ENCODE results near the gene APEH.

The APEH gene

DNA sequence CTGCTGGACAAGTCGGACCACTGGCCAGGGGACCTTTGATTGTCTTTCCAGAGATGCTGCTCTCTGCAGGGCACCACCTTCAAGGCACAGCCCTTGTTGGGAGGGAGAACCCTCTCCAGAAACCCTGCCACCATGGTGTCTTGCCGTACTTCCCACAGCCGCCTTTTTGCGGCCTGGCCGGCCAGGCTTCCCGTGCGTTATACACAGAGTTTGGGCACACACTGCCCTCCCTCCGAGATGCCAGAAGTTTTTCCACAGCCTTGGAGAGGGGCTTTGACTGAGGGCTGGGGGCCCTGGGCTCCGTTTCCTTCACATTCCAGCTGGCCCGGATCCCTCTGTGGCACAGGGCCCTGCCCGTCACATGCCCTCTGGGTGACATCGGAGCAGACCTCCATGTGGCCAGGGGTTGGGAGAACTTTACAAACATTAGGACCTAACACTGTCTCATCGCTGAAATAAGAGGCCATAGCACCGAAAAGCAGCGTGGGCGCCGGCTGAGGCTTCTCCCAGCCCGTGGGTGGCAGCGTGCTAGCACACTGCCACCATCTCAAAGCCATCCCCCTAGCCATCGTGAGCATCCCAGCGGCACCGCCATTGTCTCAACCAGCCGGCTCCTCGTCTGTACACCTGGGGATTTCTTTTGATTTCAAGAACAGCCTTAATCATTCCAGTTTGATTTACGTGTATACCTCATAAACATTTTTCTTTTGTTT lies 6.3 kb upstream of the APEH start:
- Histone ChIP-seq H3K27ac (no peak overlapping the region), H3K4me3 (no peak overlapping the region)
- no peak for DNase-seq (ENCODE audit: low spot score)
- TF ChIP-seq, protein P1, sequence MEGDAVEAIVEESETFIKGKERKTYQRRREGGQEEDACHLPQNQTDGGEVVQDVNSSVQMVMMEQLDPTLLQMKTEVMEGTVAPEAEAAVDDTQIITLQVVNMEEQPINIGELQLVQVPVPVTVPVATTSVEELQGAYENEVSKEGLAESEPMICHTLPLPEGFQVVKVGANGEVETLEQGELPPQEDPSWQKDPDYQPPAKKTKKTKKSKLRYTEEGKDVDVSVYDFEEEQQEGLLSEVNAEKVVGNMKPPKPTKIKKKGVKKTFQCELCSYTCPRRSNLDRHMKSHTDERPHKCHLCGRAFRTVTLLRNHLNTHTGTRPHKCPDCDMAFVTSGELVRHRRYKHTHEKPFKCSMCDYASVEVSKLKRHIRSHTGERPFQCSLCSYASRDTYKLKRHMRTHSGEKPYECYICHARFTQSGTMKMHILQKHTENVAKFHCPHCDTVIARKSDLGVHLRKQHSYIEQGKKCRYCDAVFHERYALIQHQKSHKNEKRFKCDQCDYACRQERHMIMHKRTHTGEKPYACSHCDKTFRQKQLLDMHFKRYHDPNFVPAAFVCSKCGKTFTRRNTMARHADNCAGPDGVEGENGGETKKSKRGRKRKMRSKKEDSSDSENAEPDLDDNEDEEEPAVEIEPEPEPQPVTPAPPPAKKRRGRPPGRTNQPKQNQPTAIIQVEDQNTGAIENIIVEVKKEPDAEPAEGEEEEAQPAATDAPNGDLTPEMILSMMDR (IDR thresholded peaks at IDR 0.05): no peak

DNA sequence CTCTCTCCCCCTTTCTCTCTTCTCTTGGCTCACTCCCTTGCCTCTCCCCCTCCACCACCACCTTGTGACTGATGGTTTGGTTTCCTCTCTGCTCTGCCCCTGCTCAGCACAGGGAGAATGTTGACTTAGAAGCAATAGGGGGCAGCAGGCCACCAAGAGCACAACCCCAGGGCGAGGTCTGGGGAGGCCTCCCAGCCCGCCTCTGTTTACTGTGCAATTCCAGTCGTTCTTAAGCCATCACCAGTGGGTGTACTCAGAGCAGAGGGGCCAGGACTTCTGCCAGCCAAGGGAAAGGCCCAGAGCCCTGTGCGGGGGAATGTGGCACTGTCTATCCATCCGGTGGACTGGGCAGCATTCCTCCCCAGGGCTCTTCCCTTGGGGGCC lies 5.7 kb upstream of the APEH start:
- Histone ChIP-seq H3K27ac (no peak overlapping the region), H3K4me3 (no peak overlapping the region)
- TF ChIP-seq, protein P1 (IDR thresholded peaks at IDR 0.05): no peak
- DNase-seq (ENCODE audit: low spot score): no peak

DNA sequence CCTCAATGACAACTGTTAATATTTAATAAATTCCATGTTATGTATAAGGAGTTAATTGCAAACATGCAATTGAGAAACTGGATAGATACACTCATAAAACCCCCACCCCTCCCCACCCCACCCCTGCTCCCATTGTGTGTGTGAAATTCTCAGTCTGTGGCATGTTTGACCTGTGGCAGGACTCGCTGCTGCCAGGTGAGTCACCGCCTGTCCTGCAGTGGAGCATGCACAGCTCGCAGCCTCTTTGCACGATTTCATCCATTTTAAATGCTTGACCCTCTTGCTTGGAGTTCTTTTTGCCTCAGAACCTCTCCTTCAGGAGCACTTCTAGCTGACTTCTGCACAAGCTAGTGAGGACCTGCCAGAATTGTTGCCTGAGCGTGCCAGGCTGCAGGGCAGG lies 5.3 kb upstream of the APEH start:
- DNase-seq (ENCODE audit: low spot score): no peak
- TF ChIP-seq, protein P1 (IDR thresholded peaks at IDR 0.05): no peak
- Histone ChIP-seq H3K27ac (no peak overlapping the region), H3K4me3 (no peak overlapping the region)

DNA sequence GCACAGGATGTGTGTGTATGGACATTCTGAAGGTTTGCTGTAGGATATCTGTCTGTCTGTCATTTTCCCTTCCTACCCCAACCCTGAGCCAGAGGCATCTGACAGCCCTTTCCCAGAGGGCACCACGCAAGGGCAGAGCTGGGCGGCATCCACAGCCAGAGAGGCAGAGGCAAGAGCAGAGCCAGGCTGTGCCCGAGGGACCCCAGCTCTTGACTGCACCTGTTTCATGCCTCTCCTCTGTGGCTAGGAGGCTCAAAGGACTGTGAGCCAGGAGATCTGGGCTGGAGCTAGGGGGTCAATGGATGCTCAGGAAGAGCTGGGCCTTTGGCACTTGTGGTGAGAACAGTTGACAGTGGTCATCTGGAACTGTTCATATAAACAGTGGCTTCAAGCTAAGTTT lies 4.8 kb upstream of the APEH start:
- Histone ChIP-seq H3K27ac (no peak overlapping the region), H3K4me3 (no peak overlapping the region)
- TF ChIP-seq, protein P1 (IDR thresholded peaks at IDR 0.05): no peak
- no peak for DNase-seq (ENCODE audit: low spot score)

DNA sequence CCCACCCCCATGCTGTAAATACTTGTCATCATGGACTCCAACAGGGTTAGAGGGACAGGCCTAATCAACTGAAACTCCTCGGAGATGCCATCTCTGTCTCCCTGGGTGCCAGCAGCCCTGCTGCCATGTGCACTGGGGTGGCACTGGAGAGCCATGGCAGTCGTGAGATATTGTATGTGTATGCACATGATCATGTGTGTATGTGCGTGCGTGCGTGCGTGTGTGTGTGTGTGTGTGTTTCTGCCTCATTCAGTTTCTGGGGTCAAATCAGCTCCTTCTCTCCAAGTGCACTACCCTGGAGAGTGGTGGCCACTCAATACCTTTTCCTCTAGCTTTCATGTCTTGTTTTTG lies 3.2 kb upstream of the APEH start:
- Histone ChIP-seq H3K27ac (no peak overlapping the region), H3K4me3 (no peak overlapping the region)
- DNase-seq (ENCODE audit: low spot score): no peak
- TF ChIP-seq, protein P1 (IDR thresholded peaks at IDR 0.05): no peak

DNA sequence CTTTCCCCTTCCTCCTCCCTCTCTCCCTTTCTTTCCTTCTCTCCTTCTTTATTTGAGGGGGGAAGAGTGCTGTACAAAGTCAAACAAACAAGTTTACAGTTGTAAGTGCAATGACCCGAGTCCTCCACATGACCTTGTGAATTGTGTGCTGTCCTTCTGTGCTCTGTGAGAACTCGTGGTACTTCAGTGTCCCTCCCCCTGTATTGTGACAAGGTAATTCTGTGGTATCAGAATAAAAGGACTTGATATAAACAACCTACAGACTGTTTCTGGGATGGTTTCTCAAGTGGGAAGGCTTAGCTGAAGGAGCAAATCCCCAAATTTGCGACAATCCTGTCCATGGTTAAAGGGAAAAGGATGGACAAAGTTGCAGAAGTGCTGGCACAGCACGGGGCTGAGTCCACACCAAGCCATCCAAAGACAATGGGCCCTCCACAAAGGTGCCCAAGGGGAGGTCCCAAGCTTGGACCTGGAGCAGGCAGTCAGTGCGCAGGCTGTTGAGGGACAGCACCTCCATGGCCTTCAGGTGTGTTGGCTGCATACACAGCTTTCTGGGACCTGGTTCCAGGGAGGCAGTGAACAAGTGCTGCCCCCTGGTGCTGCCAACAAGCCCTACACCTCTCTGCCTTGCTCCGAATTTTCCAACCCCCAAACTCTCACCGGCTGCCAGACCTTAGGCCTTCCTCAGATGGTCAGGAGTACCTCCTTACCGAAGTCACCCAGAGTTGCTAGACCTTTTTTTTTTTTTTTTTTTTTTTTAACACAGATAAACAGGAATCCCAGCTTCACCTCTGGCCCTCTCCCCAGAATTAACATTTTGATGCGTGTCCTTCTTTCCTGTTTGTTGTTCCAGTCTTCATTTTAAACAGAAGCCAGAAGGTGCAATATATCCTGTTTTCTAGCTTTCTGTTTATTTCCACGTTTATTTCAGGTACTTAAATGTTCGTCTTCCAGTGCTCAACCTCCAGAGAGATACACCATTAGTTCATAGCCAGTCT lies 2.6 kb upstream of the APEH start:
- Histone ChIP-seq H3K4me3 (no peak overlapping the region), H3K27ac (no peak overlapping the region)
- no peak for DNase-seq (ENCODE audit: low spot score)
- TF ChIP-seq, protein P1 (IDR thresholded peaks at IDR 0.05): peak; percentile 39

Measured in coronary artery (tissue), 2 donors.